SK-N-SH (cell line): ENCODE data around the gene KCNJ4. TPM values are rescaled to one million over a fixed set of nuclear protein-coding genes. Genes with fewer than 3 reads are reported as not detected.
"Not testable (repeated sequence)": the region's sequence is repeated elsewhere in the genome, so short reads cannot be mapped to it uniquely, and the experiment has no call there.

ENCODE experiments used
- CTCF ChIA-PET: fragments of 300-600, 350-600 bp; formaldehyde crosslinking; extraction: SDS; loops from one replicate; lab custom pipeline; 2021; lab: Yijun Ruan, JAX
- POLR2A ChIA-PET: fragments of 350-600 bp; sonication (Branson Sonifier 250); formaldehyde crosslinking; extraction: SDS; loops from one replicate; lab custom pipeline; 2020; ENCODE audit warnings: antibody characterized with exemption, inconsistent platforms; lab: Yijun Ruan, JAX
- DNase-seq: peaks from one replicate; pipeline ENCODE4 v3.0.0; 2012
- H2AFZ ChIP-seq: fragments of 200-600 bp; sonication (generic); 2 replicates; pipeline ENCODE4 v1.8.1; 2016; ENCODE audit warnings: antibody characterized with exemption, mild to moderate bottlenecking, low read depth
- H3F3A ChIP-seq: fragments of 200-600 bp; sonication (generic); replicated peaks from 2 replicates; pipeline ENCODE3; 2016; ENCODE audit warnings: antibody characterized with exemption, mild to moderate bottlenecking; ENCODE audit not compliant: insufficient read depth
- H3K27ac ChIP-seq, 2 experiments: fragments of 200-500 bp in 1 of 2; fragments of 200-600 bp in 1 of 2; sonication (Bioruptor generic) in 1 of 2; sonication (generic), shearing (Covaris generic) in 1 of 2; 2 replicates each; pipeline versions ENCODE4 v1.5.1 to v1.6.1; 2014 to 2016; ENCODE audit warnings: low read depth in 2 of 2, inconsistent platforms in 1 of 2, low read length in 1 of 2, mild to moderate bottlenecking in 1 of 2, mixed read lengths in 1 of 2
- H3K27me3 ChIP-seq: fragments of 200-600 bp; sonication (generic), shearing (Covaris generic); 2 replicates; pipeline ENCODE4 v1.6.1; 2016; ENCODE audit warnings: mixed run types; ENCODE audit not compliant: insufficient read depth
- H3K36me3 ChIP-seq, 2 experiments: fragments of 200-500 bp in 1 of 2; fragments of 200-600 bp in 1 of 2; sonication (Bioruptor generic) in 1 of 2; sonication (generic) in 1 of 2; replicated peaks in 1 of 2; 2 replicates each; pipeline versions ENCODE3 to v1.5.1; 2014 to 2016; ENCODE audit warnings: low read length in 1 of 2, mild to moderate bottlenecking in 1 of 2; ENCODE audit not compliant: insufficient read depth in 2 of 2, control insufficient read depth in 1 of 2
- H3K4me1 ChIP-seq, 2 experiments: fragments of 200-500 bp in 1 of 2; fragments of 200-600 bp in 1 of 2; sonication (Bioruptor generic) in 1 of 2; sonication (generic), shearing (Covaris generic) in 1 of 2; 2 replicates each; pipeline versions ENCODE4 v1.5.1 to v1.6.1; 2014 to 2016; ENCODE audit warnings: low read depth in 1 of 2, low read length in 1 of 2, mixed run types in 1 of 2; ENCODE audit not compliant: insufficient read depth in 2 of 2, control insufficient read depth in 1 of 2
- H3K4me2 ChIP-seq: fragments of 200-600 bp; sonication (generic), shearing (Covaris generic); 2 replicates; pipeline ENCODE4 v1.6.1; 2017; ENCODE audit warnings: mixed run types
- H3K4me3 ChIP-seq, 2 experiments: fragments of 200-500 bp in 1 of 2; fragments of 200-600 bp in 1 of 2; sonication (Bioruptor generic) in 1 of 2; sonication (generic), shearing (Covaris generic) in 1 of 2; 2 replicates each; pipeline versions ENCODE4 v1.5.1 to v1.8.1; 2014 to 2016; ENCODE audit warnings: low read depth in 2 of 2, inconsistent platforms in 1 of 2, low read length in 1 of 2, mild to moderate bottlenecking in 1 of 2, mixed read lengths in 1 of 2, moderate library complexity in 1 of 2
- H3K79me2 ChIP-seq: fragments of 200-600 bp; sonication (generic); 2 replicates; pipeline ENCODE4 v1.8.1; 2017; ENCODE audit warnings: mild to moderate bottlenecking; ENCODE audit not compliant: insufficient read depth
- H3K9ac ChIP-seq: fragments of 200-600 bp; sonication (generic); 2 replicates; pipeline ENCODE4 v1.6.1; 2017; ENCODE audit warnings: mixed run types
- H3K9me2 ChIP-seq: fragments of 200-600 bp; sonication (generic); 2 replicates; pipeline ENCODE4 v1.6.1; 2017; ENCODE audit warnings: mixed run types
- H3K9me3 ChIP-seq: fragments of 200-600 bp; sonication (generic); 2 replicates; pipeline ENCODE4 v1.6.1; 2017; ENCODE audit warnings: mixed run types, mild to moderate bottlenecking, moderate library complexity
- H4K20me1 ChIP-seq: fragments of 200-600 bp; sonication (generic); 2 replicates; pipeline ENCODE4 v1.6.1; 2017; ENCODE audit warnings: mild to moderate bottlenecking, mixed run types; ENCODE audit not compliant: insufficient read depth
- CHD2 ChIP-seq: fragments of 150-350 bp; IDR thresholded peaks from 2 replicates; pipeline ENCODE4 v1.6.1; 2018; ENCODE audit warnings: low read length; ENCODE audit not compliant: partially characterized antibody
- CTCF ChIP-seq: fragments of 200-600 bp; sonication (generic); IDR thresholded peaks from 2 replicates; pipeline ENCODE4 v1.6.1; 2017; ENCODE audit warnings: antibody characterized with exemption, mild to moderate bottlenecking, moderate library complexity
- TCF12 ChIP-seq: IDR thresholded peaks from 2 replicates; pipeline ENCODE4 v1.4.0; 2012
- WGBS: methylation state at CpG from one replicate; pipeline ENCODE4 v1.1.6; 2017; ENCODE audit warnings: low lambda C conversion rate; 5-methylcytosine and 5-hydroxymethylcytosine counted together
- polyA plus RNA-seq, 3 experiments: library from polyadenylated mRNA; depleted of rRNA; stranded (reverse); fragments of >200 nt; gene quantifications; 2 replicates each; pipeline ENCODE4 v1.2.3, GENCODE V29; 2012

Gene KCNJ4
- polyA plus RNA-seq, 1 of the 3 experiments (the other 2 are of a cell fraction), result not detected

GRCh38 chr22:38397189-38398085, 57.6 kb downstream of the KCNJ4 start (continued):
- TF ChIP-seq CTCF, result no peak
- TF ChIP-seq CHD2, result no peak
- no peak for TF ChIP-seq TCF12

- WGBS, result 90% methylated on average over 8 of the region's 12 CpGs
- H3K27me3 ChIP-seq, H3K9ac ChIP-seq, H3K4me3 ChIP-seq, H3K9me2 ChIP-seq, CTCF ChIA-PET, H4K20me1 ChIP-seq, H3F3A ChIP-seq, H3K27ac ChIP-seq, H2AFZ ChIP-seq, DNase-seq, H3K36me3 ChIP-seq, H3K4me1 ChIP-seq, H3K9me3 ChIP-seq, POLR2A ChIA-PET: not testable (repeated sequence)
- H3K4me2 ChIP-seq, result peak overlapping the region; percentile 73; the same call in 1 of the 2 replicates
- H3K79me2 ChIP-seq, result peaks cover 13% of the 10 kb centered on the region
These were observed 58.4 kb downstream of the KCNJ4 start for GRCh38 chr22:38396440-38397069.

GRCh38 chr22:38395944-38396343, 59.1 kb downstream of the KCNJ4 start:
- H3K4me1 ChIP-seq, H3K9me3 ChIP-seq, H3K9me2 ChIP-seq, H3F3A ChIP-seq, CTCF ChIA-PET, H3K36me3 ChIP-seq, H3K9ac ChIP-seq, DNase-seq, POLR2A ChIA-PET, H3K27me3 ChIP-seq, H4K20me1 ChIP-seq, H3K27ac ChIP-seq, H2AFZ ChIP-seq, H3K4me3 ChIP-seq: not testable (repeated sequence)
- peaks cover 13% of the 10 kb centered on the region for H3K79me2 ChIP-seq
- H3K4me2 ChIP-seq, result 0 out of 2 replicates have a peak overlapping the region, but pooled peaks have one; percentile 73

GRCh38 chr22:38394929-38395624, 59.9 kb downstream of the KCNJ4 start:
- H3K79me2 ChIP-seq, result peaks cover 17% of the 10 kb centered on the region
- H3K9me3 ChIP-seq, POLR2A ChIA-PET, DNase-seq, H3K4me1 ChIP-seq, H3K9ac ChIP-seq, H3K36me3 ChIP-seq, H3K27me3 ChIP-seq, H3F3A ChIP-seq, H3K9me2 ChIP-seq, H3K4me2 ChIP-seq, H2AFZ ChIP-seq, H3K27ac ChIP-seq, H3K4me3 ChIP-seq, CTCF ChIA-PET, H4K20me1 ChIP-seq: not testable (repeated sequence)
- 59% methylated on average over 6 of the region's 6 CpGs for WGBS

- H3K4me2 ChIP-seq, H3K36me3 ChIP-seq, CTCF ChIA-PET, H2AFZ ChIP-seq, DNase-seq, H3K4me3 ChIP-seq, H3F3A ChIP-seq, H3K27me3 ChIP-seq, H3K9ac ChIP-seq, H3K27ac ChIP-seq, POLR2A ChIA-PET, H3K4me1 ChIP-seq, H4K20me1 ChIP-seq, H3K9me2 ChIP-seq, H3K9me3 ChIP-seq: not testable (repeated sequence)
- peaks cover 12% of the 10 kb centered on the region; the same call in 1 of the 2 replicates for H3K79me2 ChIP-seq
- WGBS, result 77% methylated on average over 4 of the region's 4 CpGs
These were observed 65.6 kb downstream of the KCNJ4 start for GRCh38 chr22:38389428-38389818.
